Loucy (cell line): ENCODE data around the gene GPR39.

Experiments used
- H2AFZ ChIP-seq: fragments of 200-600 bp; sonication (generic); 2 replicates; pipeline ENCODE4 v1.6.0; 2016; ENCODE audit warnings: antibody characterized with exemption, mild to moderate bottlenecking, low read length, moderate library complexity
- H3F3A ChIP-seq: fragments of 200-600 bp; 2 replicates; pipeline ENCODE4 v1.6.0; 2016; ENCODE audit warnings: antibody characterized with exemption, low read depth, mild to moderate bottlenecking
- H3K27me3 ChIP-seq: fragments of 200-600 bp; sonication (generic); 2 replicates; pipeline ENCODE4 v1.6.1; 2014; ENCODE audit warnings: low read length, mild to moderate bottlenecking; ENCODE audit not compliant: insufficient read depth, poor library complexity, severe bottlenecking
- H3K36me3 ChIP-seq: fragments of 200-600 bp; sonication (generic); 2 replicates; pipeline ENCODE4 v1.6.1; 2016; ENCODE audit warnings: low read length; ENCODE audit not compliant: insufficient read depth
- H3K4me1 ChIP-seq: fragments of 200-600 bp; sonication (generic); 2 replicates; pipeline ENCODE4 v1.5.1; 2014; ENCODE audit warnings: low read length, mild to moderate bottlenecking; ENCODE audit not compliant: insufficient read depth, poor library complexity, severe bottlenecking
- H3K4me2 ChIP-seq: fragments of 200-600 bp; sonication (generic); 2 replicates; pipeline ENCODE4 v1.6.0; 2014; ENCODE audit warnings: antibody characterized with exemption, low read length, low read depth, mild to moderate bottlenecking; ENCODE audit not compliant: poor library complexity, severe bottlenecking
- H3K4me3 ChIP-seq: fragments of 200-600 bp; sonication (generic); 2 replicates; pipeline ENCODE4 v1.5.1; 2014; ENCODE audit warnings: low read length, mild to moderate bottlenecking, mixed read lengths; ENCODE audit not compliant: poor library complexity, severe bottlenecking
- H3K79me2 ChIP-seq: fragments of 200-600 bp; sonication (generic); 2 replicates; pipeline ENCODE4 v1.6.1; 2014; ENCODE audit warnings: low read length; ENCODE audit not compliant: insufficient read depth
- H3K9ac ChIP-seq: fragments of 200-600 bp; sonication (generic); 2 replicates; pipeline ENCODE4 v1.6.0; 2014; ENCODE audit warnings: mild to moderate bottlenecking, low read depth, low read length, moderate library complexity; ENCODE audit not compliant: poor library complexity, severe bottlenecking
- H3K9me2 ChIP-seq: fragments of 200-600 bp; sonication (generic); replicated peaks from 2 replicates; pipeline ENCODE4 v1.6.1; 2016; ENCODE audit warnings: low read depth, low read length, mixed read lengths
- H3K9me3 ChIP-seq: fragments of 200-600 bp; sonication (generic); 2 replicates; pipeline ENCODE4 v1.6.1; 2014; ENCODE audit warnings: mild to moderate bottlenecking, antibody characterized with exemption, low read length, low read depth; ENCODE audit not compliant: insufficient read depth
- H4K20me1 ChIP-seq: fragments of 200-600 bp; sonication (generic); 2 replicates; pipeline ENCODE4 v1.6.0; 2014; ENCODE audit warnings: antibody characterized with exemption, low read length, mild to moderate bottlenecking; ENCODE audit not compliant: insufficient read depth, poor library complexity, severe bottlenecking
- CTCF ChIP-seq: fragments of 200-600 bp; sonication (generic); conservative IDR thresholded peaks from 2 replicates; pipeline ENCODE4 v1.5.1; 2014; ENCODE audit warnings: mild to moderate bottlenecking, antibody characterized with exemption, low read length
- EZH2phosphoT487 ChIP-seq: fragments of 200-600 bp; IDR thresholded peaks from 2 replicates; pipeline ENCODE4 v1.6.1; 2018; ENCODE audit warnings: antibody characterized with exemption, mild to moderate bottlenecking, moderate library complexity, borderline replicate concordance

Gene GPR39

GRCh38 chr2:132668189-132668823, 251.7 kb downstream of the GPR39 start:
- Histone ChIP-seq H3K9me2 (no peaks in the 10 kb centered on the region), H2AFZ (no peak overlapping the region), H3K4me1 (no peaks in the 10 kb centered on the region), H3K36me3 (no peaks in the 10 kb centered on the region), H3K4me2 (no peak overlapping the region), H3F3A (no peaks in the 10 kb centered on the region), H3K9ac (no peak overlapping the region), H4K20me1 (no peaks in the 10 kb centered on the region), H3K27me3 (no peaks in the 10 kb centered on the region), H3K9me3 (no peaks in the 10 kb centered on the region), H3K79me2 (no peaks in the 10 kb centered on the region), H3K4me3 (no peak overlapping the region)
- no peak for TF ChIP-seq CTCF
- no peak for TF ChIP-seq EZH2phosphoT487

GRCh38 chr2:132668987-132669907, 252.6 kb downstream of the GPR39 start:
- no peaks in the 10 kb centered on the region for H3K4me1 ChIP-seq
- no peaks in the 10 kb centered on the region for H3F3A ChIP-seq
- no peaks in the 10 kb centered on the region for H4K20me1 ChIP-seq
- H3K79me2 ChIP-seq = no peaks in the 10 kb centered on the region
- no peak for TF ChIP-seq CTCF
- no peak for TF ChIP-seq EZH2phosphoT487
- H2AFZ ChIP-seq = no peak overlapping the region
- no peaks in the 10 kb centered on the region; the same call in 1 of the 2 replicates for H3K9me3 ChIP-seq
- no peaks in the 10 kb centered on the region for H3K36me3 ChIP-seq
- H3K4me2 ChIP-seq = no peak overlapping the region
- H3K9me2 ChIP-seq = no peaks in the 10 kb centered on the region
- H3K4me3 ChIP-seq = no peak overlapping the region
- H3K27me3 ChIP-seq = no peaks in the 10 kb centered on the region
- H3K9ac ChIP-seq = no peak overlapping the region

GRCh38 chr2:132669908-132670495, 253.4 kb downstream of the GPR39 start, which contains the start of gene LYPD1:
LYPD1 (minus strand) TSS chr2:132670205; CDS start chr2:132669932, 273 bp downstream.
- TF ChIP-seq CTCF (no peak), EZH2phosphoT487 (no peak)

More at GRCh38 chr2:132669908-132670495, 253.4 kb downstream of the GPR39 start, which contains the start of gene LYPD1:
- no peak within 1 kb of the TSS for H3K9ac ChIP-seq
- H3K4me3 ChIP-seq = no peak within 1 kb of the TSS
- no peaks in the 10 kb centered on the region for H4K20me1 ChIP-seq
- H3K4me1 ChIP-seq = no peaks in the 10 kb centered on the region
- H3K27me3 ChIP-seq = no peaks in the 10 kb centered on the region
- no peaks in the 10 kb centered on the region for H3K79me2 ChIP-seq
- H3K36me3 ChIP-seq = no peaks in the 10 kb centered on the region
- no peaks in the 10 kb centered on the region; the same call in 1 of the 2 replicates for H3K9me3 ChIP-seq
- H3K9me2 ChIP-seq = no peaks in the 10 kb centered on the region
- H3F3A ChIP-seq = no peaks in the 10 kb centered on the region
- no peak within 1 kb of the TSS for H2AFZ ChIP-seq
- no peak within 1 kb of the TSS for H3K4me2 ChIP-seq
